GM12878 (cell line): ENCODE results near the gene ERVMER34-1. TPM values are rescaled to one million over a fixed set of nuclear protein-coding genes. Genes with fewer than 3 reads are reported as not detected.

ENCODE experiments used
- ATAC-seq: fragments of 200-7000 bp; cut with Tn5 transposase; 3 replicates; pipeline ENCODE4 v1.9.1; 2020; ENCODE audit warnings: mild to moderate bottlenecking, moderate library complexity
- BruUV-seq: library from RNA; stranded (reverse); fragments of 400-500 nt; replicated peaks from 2 replicates; lab custom pipeline; 2021; lab: Mats Ljungman, UMichigan
- CTCF ChIA-PET: fragments of 300-600 bp; sonication (Branson Sonifier 250); formaldehyde crosslinking; extraction: SDS; loops from one replicate; lab custom pipeline; 2021; ENCODE audit warnings: inconsistent platforms; lab: Yijun Ruan, JAX
- POLR2A ChIA-PET: fragments of 350-600 bp; formaldehyde crosslinking; extraction: SDS; loops from one replicate; lab custom pipeline; 2021; ENCODE audit warnings: inconsistent platforms; lab: Charles Lee
- RAD21 ChIA-PET: fragments of 300-600 bp; sonication (Branson Sonifier 250); formaldehyde crosslinking; loops from one replicate; lab custom pipeline; 2023; ENCODE audit warnings: antibody characterized with exemption; ENCODE audit not compliant: unreplicated experiment; lab: Charles Lee
- SMC1A ChIA-PET: fragments of 300-600 bp; sonication (Branson Sonifier 250); formaldehyde crosslinking; loops from one replicate; lab custom pipeline; 2023; ENCODE audit not compliant: unreplicated experiment, uncharacterized antibody; lab: Charles Lee
- DNase-seq: peaks from one replicate; pipeline ENCODE4 v3.0.0-alpha.2; 2011; ENCODE audit warnings: low read depth, low spot score
- FAIRE-seq: peaks from 3 replicates; lab custom pipeline; 2011; peaks lifted over from hg19 to GRCh38; lab: Jason Lieb, UNC
- H2AFZ ChIP-seq: 2 replicates; pipeline ENCODE4 v1.6.0; 2011; ENCODE audit warnings: low read depth, low read length, control low read depth; ENCODE audit not compliant: control insufficient read depth
- H3K27ac ChIP-seq: 2 replicates; pipeline ENCODE4 v1.5.1; 2011; ENCODE audit warnings: control low read depth; ENCODE audit not compliant: control insufficient read depth, insufficient read depth
- H3K27me3 ChIP-seq, 2 experiments: replicated peaks in 1 of 2; 2 replicates each; pipeline versions ENCODE4 v1.6.0 to v1.6.1; 2011; ENCODE audit warnings: low read length in 1 of 2; ENCODE audit not compliant: control insufficient read depth in 2 of 2, insufficient read depth in 2 of 2
- H3K36me3 ChIP-seq, 2 experiments: 2 replicates each; pipeline ENCODE4 v1.5.1; 2011; ENCODE audit warnings: low read length in 1 of 2; ENCODE audit not compliant: control insufficient read depth in 2 of 2, insufficient read depth in 2 of 2
- H3K4me1 ChIP-seq: 2 replicates; pipeline ENCODE4 v1.6.1; 2011; ENCODE audit warnings: mild to moderate bottlenecking, low read length, moderate library complexity, mixed read lengths; ENCODE audit not compliant: control insufficient read depth, insufficient read depth
- H3K4me2 ChIP-seq: 2 replicates; pipeline ENCODE4 v1.6.0; 2011; ENCODE audit warnings: control low read depth; ENCODE audit not compliant: control insufficient read depth, insufficient read depth
- H3K4me3 ChIP-seq: fragments of 200-600 bp; sonication (generic); 2 replicates; pipeline ENCODE4 v1.5.1; 2016
- H3K79me2 ChIP-seq: 2 replicates; pipeline ENCODE4 v1.6.0; 2011; ENCODE audit warnings: low read length; ENCODE audit not compliant: control insufficient read depth, insufficient read depth
- H3K9ac ChIP-seq: 2 replicates; pipeline ENCODE4 v1.8.0; 2011; ENCODE audit warnings: low read length, control low read depth, mixed read lengths; ENCODE audit not compliant: control insufficient read depth, insufficient read depth
- H3K9me3 ChIP-seq: replicated peaks from 3 replicates; pipeline ENCODE4 v1.5.1; 2011; ENCODE audit warnings: mild to moderate bottlenecking, low read length; ENCODE audit not compliant: control insufficient read depth, insufficient read depth
- H4K20me1 ChIP-seq: 2 replicates; pipeline ENCODE4 v1.6.0; 2011; ENCODE audit not compliant: control insufficient read depth, insufficient read depth
- ATF3 ChIP-seq: IDR thresholded peaks from 2 replicates; pipeline ENCODE4 v1.6.1; 2011; ENCODE audit warnings: low read depth, mild to moderate bottlenecking, low read length, moderate library complexity, borderline replicate concordance; ENCODE audit errors: extremely low read depth
- EED ChIP-seq: sonication (generic); IDR thresholded peaks from 2 replicates; pipeline ENCODE4 v1.6.1; 2016; ENCODE audit warnings: antibody characterized with exemption, low read depth
- ELK1 ChIP-seq: IDR thresholded peaks from 2 replicates; pipeline ENCODE4 v1.6.1; 2012; ENCODE audit warnings: low read depth, low read length, improper control_type of control experiment
- ESRRA ChIP-seq: IDR thresholded peaks from 2 replicates; pipeline ENCODE4 v1.6.1; 2012; ENCODE audit warnings: mild to moderate bottlenecking, low read length, improper control_type of control experiment
- FOS ChIP-seq: IDR thresholded peaks from 3 replicates; pipeline ENCODE4 v1.6.1; 2011; ENCODE audit warnings: borderline replicate concordance; ENCODE audit not compliant: insufficient read length; ENCODE audit errors: extremely low read depth
- JUNB ChIP-seq: IDR thresholded peaks from 2 replicates; pipeline ENCODE4 v1.6.1; 2016; ENCODE audit warnings: antibody characterized with exemption, mild to moderate bottlenecking
- MEF2B ChIP-seq: fragments of 450-650 bp; IDR thresholded peaks from 2 replicates; pipeline ENCODE4 v1.6.1; 2018; ENCODE audit warnings: mild to moderate bottlenecking, moderate library complexity; ENCODE audit not compliant: partially characterized antibody, poor library complexity, severe bottlenecking
- PAX5 ChIP-seq: IDR thresholded peaks from 2 replicates; pipeline ENCODE4 v1.6.1; 2011; ENCODE audit warnings: low read depth, low read length, borderline replicate concordance
- PAX8 ChIP-seq: fragments of 450-650 bp; IDR thresholded peaks from 2 replicates; pipeline ENCODE4 v1.6.1; 2017; ENCODE audit warnings: mild to moderate bottlenecking, moderate library complexity
- WGBS: methylation state at CpG from one replicate; pipeline ENCODE4 v1.1.6; 2016; ENCODE audit warnings: low lambda C conversion rate; ENCODE audit not compliant: insufficient replicate concordance, insufficient coverage; ENCODE audit errors: missing lambda C conversion rate; 5-methylcytosine and 5-hydroxymethylcytosine counted together
- in situ Hi-C: fragments of 300-500 bp; cut with MboI; formaldehyde crosslinking; loops from 9 replicates; pipeline ENCODE4 v1.14.3; 2018; ENCODE audit warnings: mixed read lengths
- intact Hi-C: fragments of 100-400 bp; cut with micrococcal nuclease; formaldehyde crosslinking; loops from one replicate; pipeline ENCODE4 v1.14.2; 2022; ENCODE audit not compliant: unreplicated experiment
- polyA plus RNA-seq, 11 experiments: library from polyadenylated mRNA; depleted of rRNA in 4 of 11; unstranded in 6 of 11; stranded (reverse) in 5 of 11; fragments of >200 nt; fragmentation: Nextera tagmentation in 4 of 11; fragmentation: Illumina TruSeq in 1 of 11; extraction: Ambion mirVana in 4 of 11; extraction: Trizol in 1 of 11; gene quantifications; 1 replicate in 1 of 11; 2 replicates in 10 of 11; pipeline versions ENCODE4 v1.2.1 to v1.2.3, GENCODE V29; 2011 to 2016; ENCODE audit warnings: inconsistent platforms in 2 of 11, missing spikeins in 2 of 11, low read depth in 1 of 11
- total RNA-seq, 4 experiments: library from RNA; depleted of rRNA in 3 of 4; stranded (reverse); fragments of >200 nt in 3 of 4; fragmentation: Illumina TruSeq in 1 of 4; extraction: Trizol in 1 of 4; gene quantifications; 2 replicates each; pipeline versions ENCODE4 v1.2.1 to v1.2.3, GENCODE V29; 2013 to 2021

ERVMER34-1 gene
- total and polyA plus RNA-seq, 10 of the 15 experiments (the other 5 are each of a cell fraction or from before 2014, with no cell fraction given) = not detected

- TF ChIP-seq PAX8 = no peak
- TF ChIP-seq EED = no peak; the same call in 1 of the 2 replicates
- TF ChIP-seq JUNB = no peak
- no peak for TF ChIP-seq ESRRA
Observed at GRCh38 chr4:52721968-52722815, 29.0 kb downstream of the ERVMER34-1 start (continued).

DNA sequence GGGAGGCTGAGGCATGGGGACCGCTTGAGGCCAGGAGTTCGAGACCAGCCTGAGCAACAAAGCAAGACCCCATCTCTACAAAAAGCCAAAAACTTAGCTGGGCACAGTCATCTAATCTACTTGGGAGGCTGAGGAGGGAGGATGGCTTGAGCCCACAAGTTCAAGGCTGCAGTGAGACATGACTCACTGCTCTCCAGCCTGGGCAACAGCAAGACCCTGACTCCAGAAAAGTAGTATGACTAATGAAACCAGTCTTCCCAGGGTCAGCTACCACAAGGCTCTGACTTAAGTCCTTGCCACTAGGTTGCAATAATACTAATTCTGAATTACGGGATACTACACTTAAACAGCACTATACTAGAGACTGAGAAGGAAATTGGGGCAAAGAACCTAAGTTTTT lies 33.1 kb downstream of the ERVMER34-1 start:
- no peak for FAIRE-seq
- intact Hi-C loops (loop anchor here (10.0 kb wide), 1 partner anchor 1347 kb away; the partner anchor contains the start of gene CHIC2), in situ Hi-C loops (loop anchor here (25.0 kb wide), 1 partner anchor 644 kb away; the partner anchor contains the start of gene SCFD2)
- BruUV-seq = no TSS peak
- H3K36me3 ChIP-seq = peaks cover 7 to 34% of the 10 kb centered on the region in 2 experiments
- ChIA-PET POLR2A (interaction anchor here (0.5 kb wide), 1 partner anchor 24 kb away, joined by 6 read pairs; no protein-coding TSS in a partner anchor), CTCF (no interaction called here), SMC1A (interaction anchor here (0.6 kb wide), 1 partner anchor 702 kb away, joined by 3 read pairs; no protein-coding TSS in a partner anchor), RAD21 (no interaction called here)
- no peaks in the 10 kb centered on the region for H3K27me3 ChIP-seq
- 94% methylated on average over 3 of the region's 3 CpGs for WGBS
- DNase-seq = no peak
- H3K4me3 ChIP-seq = no peak overlapping the region
- no peaks in the 10 kb centered on the region for H3K9me3 ChIP-seq
- H3K4me2 ChIP-seq = no peak overlapping the region
- peaks cover 3% of the 10 kb centered on the region; the same call in 1 of the 2 replicates for H4K20me1 ChIP-seq
- no peak overlapping the region for H3K9ac ChIP-seq
- peaks cover 18% of the 10 kb centered on the region for H3K4me1 ChIP-seq
- peaks cover 30% of the 10 kb centered on the region for H3K79me2 ChIP-seq
- no peak for ATAC-seq
- no peak overlapping the region for H2AFZ ChIP-seq
- H3K27ac ChIP-seq = no peak overlapping the region
- TF ChIP-seq FOS (no peak), PAX5 (no peak), MEF2B (no peak), ELK1 (no peak), ATF3 (no peak)
- TF ChIP-seq, all 136 proteins: peak for 0
